ENCODE data around the gene SATL1. TPM values are rescaled to one million over a fixed set of nuclear protein-coding genes. Genes with fewer than 3 reads are reported as not detected.

SATL1 gene
- polyA plus RNA-seq, 1 experiment, result not detected

GRCh38 chrX:85052205-85052604 is 191.4 kb downstream of the SATL1 start:
- CTCF ChIA-PET, result interaction anchor here (0.6 to 2.2 kb wide), 6 partner anchors 49 to 1135 kb away, joined by 3 to 20 read pairs (median 4); partner anchors contain the start of gene APOOL
- POLR2A ChIA-PET, result no interaction called here
- no peaks in the 10 kb centered on the region for H3K27me3 ChIP-seq (ENCODE audit: control insufficient read depth, insufficient read depth, low read length)
- no peak for DNase-seq (ENCODE audit: low read depth, low spot score)
- no peak for TF ChIP-seq CTCF (IDR thresholded peaks at IDR 0.05; ENCODE audit: low read depth, low read length)
- H3K27ac ChIP-seq (ENCODE audit: low read depth, low read length), result no peak overlapping the region
- H3K9me3 ChIP-seq (ENCODE audit: control insufficient read depth, insufficient read depth, low read length), result no peaks in the 10 kb centered on the region
- H3K4me3 ChIP-seq (ENCODE audit: low read depth, low read length), result no peak overlapping the region

DNA sequence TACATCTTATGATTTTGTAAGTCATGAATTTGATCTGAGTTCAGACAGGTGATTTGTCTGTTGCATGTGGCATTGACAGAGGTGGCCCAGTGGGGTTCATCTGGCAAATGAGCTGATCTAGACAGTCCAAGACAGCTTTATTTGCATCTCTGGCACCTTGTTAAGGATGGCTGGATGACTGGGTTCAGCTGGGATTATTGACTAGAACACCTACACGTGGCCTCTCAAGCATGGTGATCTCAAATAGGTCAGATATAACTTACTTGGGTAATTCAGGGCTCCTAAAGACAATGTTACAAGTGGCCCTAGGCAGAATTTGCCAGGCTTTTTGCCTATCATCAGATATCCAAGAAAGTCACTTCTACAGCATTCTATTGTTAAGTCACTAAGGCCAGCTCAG is 192.0 kb downstream of the SATL1 start:
- Histone ChIP-seq H3K4me3 (ENCODE audit: low read depth, low read length) (no peak overlapping the region), H3K27ac (ENCODE audit: low read depth, low read length) (no peak overlapping the region), H3K9me3 (ENCODE audit: control insufficient read depth, insufficient read depth, low read length) (no peaks in the 10 kb centered on the region), H3K27me3 (ENCODE audit: control insufficient read depth, insufficient read depth, low read length) (no peaks in the 10 kb centered on the region)
- no peak for TF ChIP-seq CTCF (IDR thresholded peaks at IDR 0.05; ENCODE audit: low read depth, low read length)
- POLR2A ChIA-PET, result no interaction called here
- CTCF ChIA-PET, result interaction anchor here (1.4 to 2.2 kb wide), 3 partner anchors 322 to 1135 kb away, joined by 3 to 20 read pairs (median 8); no protein-coding TSS in a partner anchor
- DNase-seq (ENCODE audit: low read depth, low spot score), result no peak

Other genes starting within 250 kb of the SATL1 start
- 6.0 and 6.5 TPM in 2 replicates for gene APOOL, start 239.9 kb downstream of the SATL1 start, polyA plus RNA-seq (2011; rRNA removed)
- 6.0 and 9.3 TPM in 2 replicates for gene ZNF711, start 212 bp upstream of the SATL1 start, polyA plus RNA-seq (2011; rRNA removed)
- gene POF1B, start 135.9 kb upstream of the SATL1 start, polyA plus RNA-seq (2011; rRNA removed), result not detected in 2 replicates

All from AG04450 (cell line).